T-helper 1 cell treated with Interleukin-12 subunit alpha and Interleukin-12 subunit beta and Interleukin-4 antibody, amounts not matched to agents 30 ng/mL and 1 ng/mL, for 36 hours (primary cell): ENCODE data around the gene RGS14. TPM values are rescaled to one million over a fixed set of nuclear protein-coding genes. Genes with fewer than 3 reads are reported as not detected.

Source experiments
- intact Hi-C: fragments of 100-400 bp; cut with micrococcal nuclease; formaldehyde crosslinking; loops from one replicate; pipeline ENCODE4 v1.15.1; 2024
- total RNA-seq: library from RNA; stranded (reverse); gene quantifications from 2 replicates; pipeline ENCODE4 v1.2.3, GENCODE V29; 2022

The RGS14 gene
- 90.9 and 95.3 TPM in 2 replicates for total RNA-seq

GRCh38 chr5:177357459-177358351 is at the start of gene RGS14:
Gene RGS14, plus strand, starts transcription at chr5:177357924. Its CDS starts 101 bp downstream, at chr5:177358025.
- intact Hi-C loops: loop anchor here (1.0 to 5.0 kb wide), 5 partner anchors 13 to 795 kb away; partner anchors contain the start of genes GRK6, NHP2, PRELID1 and RAB24

DNA sequence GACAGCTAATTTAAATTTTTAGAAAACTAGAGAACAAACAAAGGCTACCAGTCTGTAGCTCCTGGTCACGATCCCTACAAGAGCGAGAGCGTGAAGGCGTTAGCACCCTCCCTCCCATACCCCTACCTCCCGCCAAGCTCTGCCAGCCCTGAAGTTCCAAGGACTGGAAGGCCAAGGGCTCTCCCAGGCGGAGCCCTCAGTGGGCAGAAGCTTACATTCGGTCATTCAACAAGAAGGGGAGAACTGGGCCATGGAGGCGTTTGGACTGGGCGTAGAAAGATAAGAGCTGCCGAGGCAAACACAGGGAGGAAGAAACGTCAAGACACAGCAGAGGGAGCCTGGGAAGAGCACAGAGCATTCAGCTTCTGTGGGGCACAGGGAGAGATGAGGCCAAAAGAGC is 49.0 kb upstream of the RGS14 start:
- intact Hi-C loops: loop anchor here (2.0 kb wide), 1 partner anchor 180 kb away; no protein-coding TSS in a partner anchor

DNA sequence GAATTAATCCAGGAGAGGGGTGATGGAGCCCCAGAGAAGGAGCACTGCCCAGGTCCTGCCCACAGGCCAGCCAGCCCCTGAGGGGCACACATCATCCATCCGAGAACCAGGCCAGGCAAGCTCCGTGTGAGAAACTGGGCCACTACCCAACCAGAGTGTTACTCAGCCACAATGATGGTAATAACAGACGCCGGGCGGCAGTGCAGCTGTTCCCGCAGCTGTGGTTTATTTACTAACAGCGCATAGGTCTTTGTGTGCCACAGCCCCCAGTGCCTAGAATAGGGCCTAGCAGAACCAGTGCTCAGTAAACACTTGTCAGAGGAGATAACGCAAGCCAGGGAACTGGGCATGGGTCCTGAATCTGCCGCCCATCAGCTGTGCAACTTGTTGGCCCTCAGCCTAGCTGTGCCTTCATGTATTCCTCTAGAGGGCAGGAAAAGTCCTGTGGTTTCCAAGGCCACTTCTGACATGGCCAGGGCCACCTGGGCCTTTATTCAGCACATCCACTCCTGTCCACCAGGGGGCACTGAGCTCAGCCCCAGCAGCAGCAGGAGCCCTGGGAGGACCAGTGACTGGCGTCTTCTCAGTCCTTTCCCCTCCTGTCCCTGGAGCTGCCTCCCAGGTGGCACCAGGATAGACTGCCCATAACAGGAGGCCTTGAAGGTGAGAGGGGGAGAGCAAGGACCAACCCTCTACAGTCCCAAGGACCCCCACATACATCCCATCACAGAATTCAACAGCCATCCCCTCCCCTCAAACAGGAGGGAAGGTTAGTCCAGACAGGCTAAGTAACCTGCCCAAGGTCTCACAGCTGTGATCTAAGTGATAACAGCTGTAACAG is 48.2 kb upstream of the RGS14 start:
- intact Hi-C loops: loop anchor here (2.0 to 5.0 kb wide), 3 partner anchors 181 to 922 kb away; partner anchors contain the start of genes HIGD2A, NOP16 and TSPAN17

GRCh38 chr5:177310332-177310731 is 47.4 kb upstream of the RGS14 start:
- intact Hi-C loops: loop anchor here (2.0 to 5.0 kb wide), 2 partner anchors 664 to 923 kb away; partner anchors contain the start of genes HIGD2A, NOP16 and TSPAN17

- intact Hi-C loops: loop anchor here (1.0 to 5.0 kb wide), 3 partner anchors 8 to 924 kb away; partner anchors contain the start of genes HIGD2A, NOP16, PRELID1 and RAB24
Observed at GRCh38 chr5:177310757-177311391, 46.9 kb upstream of the RGS14 start.

DNA sequence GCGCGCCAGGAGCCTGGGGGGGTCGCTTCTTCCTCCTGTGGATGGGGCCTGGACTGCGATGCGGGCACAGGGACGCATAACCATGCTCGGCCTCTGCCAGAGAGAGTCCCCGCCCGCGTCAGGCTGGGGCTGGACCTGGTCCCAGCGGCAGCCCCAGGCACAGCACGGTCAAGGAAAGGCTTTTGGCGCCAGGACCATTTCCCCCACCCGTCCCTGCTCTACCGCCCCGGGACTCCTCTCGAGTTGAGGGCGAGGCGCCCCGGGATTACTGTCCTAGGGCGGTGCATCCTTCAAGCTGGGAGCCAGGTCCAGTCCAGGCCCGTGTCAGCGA is 46.4 kb upstream of the RGS14 start:
- intact Hi-C loops: loop anchor here (1.0 to 5.0 kb wide), 3 partner anchors 8 to 924 kb away; partner anchors contain the start of genes HIGD2A, NOP16, PRELID1 and RAB24

DNA sequence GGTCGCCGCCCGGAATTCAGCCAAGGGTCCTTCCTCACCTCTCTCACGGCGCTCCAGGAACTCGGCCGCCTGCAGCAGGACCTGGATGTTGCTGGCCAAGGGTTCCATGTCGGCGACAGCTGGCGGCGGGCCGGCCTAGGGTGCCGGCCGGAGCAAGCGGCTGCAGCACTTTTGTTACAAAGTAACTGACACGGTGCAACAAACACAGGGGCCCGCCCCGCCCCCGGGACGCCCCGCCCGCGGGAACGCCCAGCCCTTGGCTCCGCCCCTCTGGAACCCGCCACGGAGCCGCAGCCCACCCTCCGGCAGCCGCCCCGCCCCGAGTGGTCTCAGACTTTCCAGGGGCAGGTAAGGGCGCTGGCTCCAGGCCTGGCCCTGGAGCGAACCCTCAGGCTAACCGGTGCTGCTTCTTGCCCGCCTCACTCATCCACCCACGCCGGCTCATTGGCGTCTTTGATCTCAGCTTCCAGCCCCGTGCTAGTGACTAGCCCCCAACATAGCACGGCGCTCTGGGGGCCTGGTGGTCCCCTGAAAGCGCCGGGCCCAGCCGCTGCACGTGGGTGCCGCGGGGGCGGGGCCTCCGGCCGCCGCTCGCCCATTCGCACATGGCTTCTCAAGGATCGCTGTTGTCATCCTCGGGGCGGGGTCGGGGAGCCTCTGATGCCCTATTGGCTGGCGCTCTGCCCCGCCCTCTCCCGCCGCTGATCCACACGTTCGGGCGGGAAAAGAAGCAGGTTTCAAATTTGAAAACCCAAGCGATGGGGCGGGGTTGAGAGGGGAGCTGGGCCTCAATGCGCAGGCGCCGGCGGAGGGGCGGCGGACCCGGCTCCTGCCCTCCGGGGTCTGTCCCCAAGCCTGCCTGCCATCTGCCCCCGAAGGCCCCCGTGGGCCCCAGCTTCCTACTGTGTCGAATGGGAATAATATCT is 45.7 kb upstream of the RGS14 start, which contains the start of gene MXD3:
Gene MXD3, minus strand, starts transcription at position 176 of the 926 bp plus-strand sequence. Its CDS starts 68 bp downstream, at position 108.
- intact Hi-C loops: loop anchor here (1.0 to 5.0 kb wide), 13 partner anchors 9 to 925 kb away; partner anchors contain the start of genes FGFR4, GRK6, HIGD2A and HNRNPAB

DNA sequence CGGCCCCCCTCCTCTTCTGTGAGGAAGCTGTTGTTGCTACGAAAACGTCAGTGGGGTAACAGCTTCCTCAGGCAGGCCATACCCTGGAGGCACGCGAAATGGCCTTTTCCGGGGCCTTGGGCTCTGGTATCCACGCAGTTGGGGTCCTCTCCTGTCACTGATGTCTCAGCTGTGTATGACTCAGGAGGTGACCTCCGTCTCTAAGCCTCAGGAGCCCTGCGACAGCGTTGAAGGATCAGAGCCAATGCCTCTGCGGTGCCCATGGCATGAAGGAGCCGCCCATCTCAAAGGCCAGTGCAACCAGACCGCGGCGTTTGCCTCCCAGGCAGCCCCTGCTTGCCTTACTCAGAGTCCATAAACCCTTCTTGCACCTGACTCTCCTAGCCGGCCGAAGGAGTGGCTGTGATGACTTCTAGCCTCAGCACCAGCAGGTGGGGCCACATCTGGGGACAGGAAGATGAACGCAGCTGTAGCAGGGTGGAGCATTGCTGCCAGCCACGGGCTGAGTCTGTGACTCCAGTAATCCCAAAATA is 45.0 kb upstream of the RGS14 start:
- intact Hi-C loops: loop anchor here (1.0 to 5.0 kb wide), 11 partner anchors 39 to 925 kb away; partner anchors contain the start of genes FGFR4, GRK6, HIGD2A and HNRNPAB

- intact Hi-C loops: loop anchor here (5.0 kb wide), 1 partner anchor 926 kb away; the partner anchor contains the start of genes HIGD2A and NOP16
Observed at GRCh38 chr5:177313561-177314259, 44.0 kb upstream of the RGS14 start.

GRCh38 chr5:177314376-177315342 is 43.1 kb upstream of the RGS14 start:
- intact Hi-C loops: loop anchor here (5.0 kb wide), 1 partner anchor 927 kb away; the partner anchor contains the start of genes HIGD2A and NOP16

DNA sequence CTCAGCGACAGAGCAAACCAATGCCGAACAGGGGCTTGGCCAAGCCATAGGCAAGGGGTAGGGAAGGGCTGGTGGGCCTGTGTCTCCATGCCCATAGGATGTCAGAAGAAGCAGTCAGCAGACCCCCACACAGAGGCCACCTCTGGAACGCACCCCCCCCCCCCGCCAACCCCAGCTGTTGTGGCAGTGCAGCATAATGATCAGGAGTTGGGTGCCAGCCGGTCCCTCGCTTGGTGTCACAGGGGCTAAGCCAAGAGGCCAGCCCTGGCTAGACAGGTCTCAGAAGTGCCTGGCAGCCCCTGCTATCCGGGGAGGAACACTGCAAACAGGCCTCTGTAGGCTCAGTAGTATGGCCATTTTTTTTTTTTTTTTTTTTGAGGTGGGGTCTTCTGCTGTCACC is 42.3 kb upstream of the RGS14 start:
- intact Hi-C loops: no loop called here

- intact Hi-C loops: no loop called here
Observed at GRCh38 chr5:177316005-177316404, 41.7 kb upstream of the RGS14 start.

- intact Hi-C loops: loop anchor here (1.0 kb wide), 4 partner anchors 64 to 182 kb away; no protein-coding TSS in a partner anchor
Observed at GRCh38 chr5:177317959-177318377, 39.8 kb upstream of the RGS14 start.

GRCh38 chr5:177319913-177320588 is 37.7 kb upstream of the RGS14 start:
- intact Hi-C loops: no loop called here

GRCh38 chr5:177320879-177321278 is 36.8 kb upstream of the RGS14 start:
- intact Hi-C loops: no loop called here

- intact Hi-C loops: no loop called here
Observed at GRCh38 chr5:177325868-177326381, 31.8 kb upstream of the RGS14 start.
